Muscle of arm (tissue), 12 donors: ENCODE data around the gene SELENOO. TPM values are rescaled to one million over a fixed set of nuclear protein-coding genes. Genes with fewer than 3 reads are reported as not detected.

Source experiments
- DNase-seq: peaks from one replicate; pipeline ENCODE4 v3.0.0-alpha.2; 2013
- polyA plus RNA-seq, 12 donors: library from polyadenylated mRNA; unstranded; fragments of 120-200 nt; gene quantifications; one replicate each; pipeline ENCODE4 v1.2.1, GENCODE V29; 2013; ENCODE audit not compliant: insufficient read length in 12 of 12

SELENOO gene
- polyA plus RNA-seq, 12 donors, result 7.9 to 18.4 (median 10.6) TPM; not detected in 1

DNA sequence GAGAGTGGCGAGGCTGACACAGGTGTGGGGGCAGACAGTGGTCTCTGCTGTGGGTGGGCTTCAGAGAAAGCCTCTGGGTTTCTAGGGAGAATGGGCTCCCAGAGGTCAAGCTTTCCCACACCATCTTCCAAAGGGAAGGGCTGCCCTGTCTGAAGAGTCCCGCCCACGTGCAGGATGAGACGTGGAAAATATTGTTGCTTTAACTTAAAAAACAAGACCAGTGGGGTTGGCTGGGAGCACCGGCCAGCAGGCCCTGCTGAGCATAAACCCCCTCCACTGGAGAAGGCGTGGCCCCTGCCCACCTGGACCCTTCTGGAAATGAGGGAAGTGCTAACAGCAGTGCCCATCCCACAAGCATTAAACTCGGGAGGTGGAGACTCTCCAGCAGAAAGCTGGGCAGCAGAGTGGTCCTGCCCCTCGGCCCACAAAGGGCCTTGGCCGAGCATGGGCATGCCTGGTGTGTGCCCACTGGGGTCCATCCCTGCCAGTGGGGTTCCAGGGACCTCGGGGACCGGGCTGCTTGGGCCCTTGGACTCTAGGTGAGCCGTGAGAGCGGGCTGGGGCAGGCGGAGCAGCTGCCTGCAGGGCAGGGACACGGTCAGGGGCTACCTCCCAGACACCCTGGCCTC is 15.4 kb downstream of the SELENOO start:
- DNase-seq, result no peak

- DNase-seq, result no peak
Measured at GRCh38 chr22:50216684-50217520, 16.1 kb downstream of the SELENOO start.

DNA sequence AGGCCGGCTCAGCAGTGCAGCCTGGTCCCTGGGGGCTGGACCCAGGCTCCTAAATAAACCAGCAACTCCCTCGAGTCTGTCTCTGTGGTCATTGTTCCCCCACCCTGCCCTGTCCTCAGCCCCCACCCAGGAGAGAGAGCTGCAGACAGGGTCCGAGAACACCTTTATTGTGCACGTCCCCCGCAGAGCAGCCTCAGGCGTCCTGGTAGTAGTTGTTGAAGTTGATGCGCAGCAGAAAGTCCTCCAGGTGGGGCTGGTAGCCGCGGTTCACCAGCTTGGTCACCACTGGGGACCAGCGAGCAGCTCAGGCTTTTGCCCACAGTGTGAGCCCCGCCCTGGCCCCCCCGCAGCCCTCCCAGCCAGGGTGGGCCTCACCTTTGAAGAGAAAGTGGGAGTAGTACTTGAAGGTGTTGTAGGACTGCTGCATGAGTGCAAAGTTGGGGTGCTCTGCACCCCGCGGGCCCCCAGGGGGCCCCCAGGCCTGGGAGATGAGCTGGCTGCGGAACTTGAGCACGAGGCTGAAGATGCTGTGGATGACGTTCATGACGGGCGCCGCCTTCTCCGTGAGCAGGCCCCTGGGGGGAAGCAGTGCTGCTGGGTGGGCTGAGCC is 16.8 kb downstream of the SELENOO start:
- no peak for DNase-seq

GRCh38 chr22:50218153-50218995 is 17.6 kb downstream of the SELENOO start:
- no peak for DNase-seq

- peak; percentile 65 for DNase-seq
Measured at GRCh38 chr22:50218996-50219727, 18.4 kb downstream of the SELENOO start.

GRCh38 chr22:50219800-50220602 is 19.2 kb downstream of the SELENOO start:
- DNase-seq, result no peak

- no peak for DNase-seq
Measured at GRCh38 chr22:50220603-50221409, 20.0 kb downstream of the SELENOO start.

- DNase-seq, result no peak
Measured at GRCh38 chr22:50221410-50222300, 20.8 kb downstream of the SELENOO start.

GRCh38 chr22:50222508-50222907 is 21.7 kb downstream of the SELENOO start:
- DNase-seq, result no peak

- no peak for DNase-seq
Measured at GRCh38 chr22:50224071-50224470, 23.3 kb downstream of the SELENOO start.

DNA sequence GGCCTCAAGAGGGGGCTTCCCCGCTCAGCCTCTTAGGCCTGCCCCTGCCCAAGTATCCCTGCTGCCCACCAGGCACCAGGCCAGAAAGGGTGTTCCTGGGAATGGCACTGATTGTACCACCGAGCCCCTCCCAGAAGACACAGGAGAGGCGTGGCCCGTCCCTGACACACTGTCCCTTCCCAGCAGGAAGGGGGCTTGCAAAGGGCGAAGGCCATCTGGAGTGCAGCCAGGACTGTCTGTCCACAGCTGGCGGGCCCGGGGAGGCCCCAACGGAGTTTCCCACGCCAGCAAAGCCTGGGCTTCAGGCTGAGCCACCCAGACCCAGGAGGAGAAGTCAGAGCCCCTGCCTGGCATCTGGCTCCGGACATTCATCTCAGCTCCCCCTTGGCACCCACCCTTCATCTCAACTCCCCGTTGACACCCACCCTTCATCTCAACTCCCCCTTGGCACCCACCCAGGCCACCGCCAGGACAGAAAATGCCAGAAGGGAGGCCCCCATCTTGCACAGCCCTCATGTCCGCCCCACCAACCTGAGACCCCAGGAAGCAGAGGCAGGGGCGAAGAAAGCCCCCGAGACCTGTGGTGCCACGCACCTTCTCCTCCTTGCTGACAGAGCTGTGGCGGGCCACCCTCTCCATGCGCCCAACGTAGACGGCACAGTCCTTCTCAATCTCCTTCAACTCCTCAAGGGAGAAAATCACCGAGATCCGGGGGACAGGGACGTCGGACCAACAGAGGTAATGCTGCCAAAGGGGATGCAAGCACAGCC is 24.6 kb downstream of the SELENOO start:
- DNase-seq, result no peak

DNA sequence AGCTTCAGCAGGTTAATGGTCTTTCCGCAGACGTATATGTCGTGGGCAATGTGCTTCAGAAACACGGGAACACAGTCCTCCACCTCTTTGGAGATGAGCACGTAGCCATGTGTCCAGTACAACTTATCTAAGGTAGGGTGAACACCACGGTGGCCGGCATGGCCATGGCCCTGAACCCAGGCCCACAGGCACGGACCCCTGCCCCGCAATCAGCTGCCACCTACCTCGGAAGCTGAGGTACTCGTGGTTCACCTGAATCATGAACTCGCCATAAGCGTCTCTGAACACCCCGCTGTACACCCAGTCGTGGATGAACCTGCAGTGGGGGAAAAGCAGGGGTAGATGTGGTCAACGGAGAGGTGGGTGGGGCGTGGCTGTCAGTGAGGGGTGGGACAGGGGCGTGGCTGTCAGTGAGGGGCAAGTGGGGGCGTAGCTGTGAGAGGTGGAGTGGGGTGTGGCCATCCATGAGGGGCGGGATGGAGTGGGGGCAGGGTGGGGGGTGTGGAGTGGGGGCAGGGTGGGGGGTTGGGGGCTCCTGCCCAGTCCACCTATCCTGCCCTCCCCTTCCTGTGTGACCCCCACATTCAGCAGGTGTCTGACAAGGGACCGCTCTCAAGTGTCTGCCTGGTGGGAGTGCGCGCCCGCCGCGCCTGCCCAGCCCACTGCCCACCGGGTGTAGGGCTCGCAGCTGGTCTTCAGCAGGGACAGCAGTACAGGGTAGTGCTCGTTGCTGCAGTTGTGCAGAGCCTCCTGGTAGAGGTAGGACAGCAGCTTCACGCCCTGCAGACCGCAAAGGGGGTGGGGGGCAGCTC is 25.5 kb downstream of the SELENOO start:
- DNase-seq, result no peak

DNA sequence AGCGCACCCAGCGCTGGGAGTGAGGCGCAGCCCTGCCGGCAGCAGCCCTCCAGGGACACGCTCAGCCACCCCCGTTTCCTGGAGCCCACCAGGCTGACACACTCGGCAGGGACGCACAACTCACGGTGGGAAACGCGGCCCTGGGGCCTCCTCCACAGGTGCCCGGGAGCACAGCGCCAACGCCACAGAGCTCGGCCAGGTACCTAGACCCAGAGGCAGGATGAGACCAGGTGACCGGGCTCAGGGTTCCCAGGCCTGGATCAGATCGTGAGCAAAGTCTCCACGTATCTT is 26.0 kb downstream of the SELENOO start:
- DNase-seq, result no peak

DNA sequence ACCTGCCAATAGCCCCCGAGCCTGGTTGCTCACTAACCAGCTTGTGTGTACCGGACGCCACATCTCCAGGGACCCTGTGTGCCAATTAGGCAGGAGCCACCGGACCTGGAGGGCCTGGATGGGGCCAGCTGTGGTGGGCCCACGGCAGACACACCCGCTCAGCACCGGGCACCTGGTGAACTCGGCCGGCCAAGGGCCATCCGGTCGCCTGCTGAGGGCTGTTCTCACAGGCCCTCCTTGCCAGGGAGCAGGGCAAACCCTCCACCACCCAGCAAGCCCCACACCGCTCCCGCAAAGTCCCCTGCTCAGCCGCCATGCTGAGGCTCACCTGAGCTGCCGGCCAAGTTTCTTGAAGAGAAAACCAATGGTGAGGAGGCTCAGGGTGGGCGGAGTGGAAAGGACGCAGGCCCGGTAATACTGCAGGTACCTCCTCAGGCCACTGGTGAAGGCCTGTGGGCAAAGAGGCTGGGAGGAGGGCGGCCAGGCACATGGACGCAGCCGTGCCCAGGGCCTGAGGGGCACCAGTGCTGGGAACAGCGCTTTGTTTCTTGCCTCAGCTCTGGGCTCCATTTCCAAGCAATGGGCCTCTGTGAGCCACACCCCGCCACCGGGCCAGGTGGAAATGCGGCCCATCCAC is 26.9 kb downstream of the SELENOO start:
- no peak for DNase-seq

GRCh38 chr22:50228366-50228765 is 27.6 kb downstream of the SELENOO start:
- DNase-seq, result no peak

GRCh38 chr22:50229370-50229769 is 28.6 kb downstream of the SELENOO start:
- no peak for DNase-seq
